Right cardiac atrium (tissue), 5 donors: Measurements from ENCODE around the gene RALGAPA2. TPM values are rescaled to one million over a fixed set of nuclear protein-coding genes. Genes with fewer than 3 reads are reported as not detected.
A peak's percentile ranks its signal among the peaks of the same experiment; 100 is the strongest.

Source experiments
- ATAC-seq, 2 donors: fragments of 200-7000 bp; cut with Tn5 transposase; one replicate each; pipeline versions ENCODE4 v1.8.0 to v1.9.1; 2020; ENCODE audit warnings: moderate library complexity in 2 of 2, mild to moderate bottlenecking in 1 of 2
- DNase-seq, 3 donors: peaks; one replicate each; pipeline ENCODE4 v3.0.0-alpha.2; 2020
- H3K27ac ChIP-seq: one replicate; pipeline ENCODE4 v1.5.1; 2013; ENCODE audit warnings: mild to moderate bottlenecking, low read length, control low read depth, moderate library complexity
- H3K27me3 ChIP-seq: one replicate; pipeline ENCODE4 v1.6.1; 2013; ENCODE audit not compliant: control insufficient read depth, insufficient read depth
- H3K4me1 ChIP-seq: one replicate; pipeline ENCODE4 v1.6.1; 2013; ENCODE audit warnings: low read length; ENCODE audit not compliant: control insufficient read depth, insufficient read depth
- H3K4me3 ChIP-seq: one replicate; pipeline ENCODE4 v1.5.1; 2013; ENCODE audit warnings: low read length, control low read depth
- H3K9me3 ChIP-seq: one replicate; pipeline ENCODE4 v1.6.1; 2013; ENCODE audit warnings: low read length; ENCODE audit not compliant: control insufficient read depth
- WGBS: extraction: QIAGEN DNeasy Blood & Tissue Kit; methylation state at CpG from one replicate; pipeline ENCODE4 v1.1.7; 2013; 5-methylcytosine and 5-hydroxymethylcytosine counted together
- intact Hi-C, 4 donors: fragments of 100-400 bp; cut with DNase I; formaldehyde crosslinking; loops; one replicate each; pipeline versions ENCODE4 v1.11.0 to v1.14.0; 2022 to 2023
- polyA plus RNA-seq: library from polyadenylated mRNA; stranded (reverse); fragments of 200-250 nt; gene quantifications from one replicate; pipeline ENCODE4 v1.2.3, GENCODE V29; 2013
- total RNA-seq, 4 donors: library from RNA; stranded (reverse); fragmentation: NEBNext Ultra II Directional; extraction: Animal tissue kit (Norgen Biotek cat#: 25700); gene quantifications; one replicate each; pipeline ENCODE4 v1.2.1, GENCODE V29; 2021
- donor health status: healthy with polysubstance abuse.
- donor health status: DM: no; HTN: yes; CAD: no.
- donor health status: DM: no; HTN: no; CAD: no.
- donor health status: DM: no; HTN: yes; CAD: no; lungs with severe emphysema.
- donor health status: DM: yes; HTN: yes; CAD: no.

RALGAPA2 gene
- total and polyA plus RNA-seq, 5 donors, result 7.2 to 32.1 (median 25.8) TPM

DNA sequence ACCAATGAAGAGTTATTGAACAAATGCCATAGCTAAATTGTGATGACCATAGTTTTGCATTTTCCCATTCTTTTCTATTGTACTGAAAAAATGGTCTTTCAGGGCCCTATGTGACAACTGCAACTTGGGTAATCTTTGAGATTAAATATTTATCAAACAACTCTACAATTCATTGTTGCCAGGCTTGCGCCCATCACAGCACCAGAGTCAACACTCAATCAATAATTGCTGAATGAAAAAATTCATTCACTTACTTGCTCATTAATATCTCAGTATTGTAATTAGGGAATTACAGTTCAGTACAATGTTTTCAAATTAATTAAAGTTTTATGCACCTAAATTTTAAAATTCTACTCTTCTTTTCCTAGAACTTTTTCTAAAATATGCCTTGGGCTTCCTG, 7.7 kb upstream of the RALGAPA2 start:
- H3K4me3 ChIP-seq, result no peak overlapping the region
- H3K9me3 ChIP-seq, result no peaks in the 10 kb centered on the region
- no peaks in the 10 kb centered on the region for H3K27me3 ChIP-seq
- DNase-seq, result no peak
- H3K4me1 ChIP-seq, result no peaks in the 10 kb centered on the region
- 100% methylated on average over 1 of the region's 1 CpG for WGBS
- intact Hi-C loops, result no loop called here
- no peak for ATAC-seq
- no peak overlapping the region for H3K27ac ChIP-seq

DNA sequence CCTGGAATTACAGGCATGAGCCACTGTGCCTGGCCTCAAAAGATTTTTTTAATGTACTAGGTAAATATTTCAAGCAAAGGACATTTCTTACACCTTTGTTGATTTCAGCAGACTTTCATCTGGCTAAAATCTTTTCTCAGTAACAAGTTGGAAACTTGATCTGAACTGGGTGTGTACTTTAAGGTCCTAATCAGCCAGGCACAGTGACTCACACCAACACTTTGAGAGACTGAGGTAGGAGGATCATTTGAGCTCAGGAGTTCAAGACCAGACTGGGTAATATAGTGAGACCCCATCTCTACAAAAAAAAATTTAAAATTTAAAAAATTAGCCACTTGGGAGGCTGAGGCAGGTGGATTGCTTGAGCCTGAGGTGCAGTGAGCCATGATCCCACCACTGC, 7.0 kb upstream of the RALGAPA2 start:
- intact Hi-C loops, result loop anchor here in 1 of 4 donors (10.0 kb wide), 1 partner anchor 55 kb away; no protein-coding TSS in a partner anchor

DNA sequence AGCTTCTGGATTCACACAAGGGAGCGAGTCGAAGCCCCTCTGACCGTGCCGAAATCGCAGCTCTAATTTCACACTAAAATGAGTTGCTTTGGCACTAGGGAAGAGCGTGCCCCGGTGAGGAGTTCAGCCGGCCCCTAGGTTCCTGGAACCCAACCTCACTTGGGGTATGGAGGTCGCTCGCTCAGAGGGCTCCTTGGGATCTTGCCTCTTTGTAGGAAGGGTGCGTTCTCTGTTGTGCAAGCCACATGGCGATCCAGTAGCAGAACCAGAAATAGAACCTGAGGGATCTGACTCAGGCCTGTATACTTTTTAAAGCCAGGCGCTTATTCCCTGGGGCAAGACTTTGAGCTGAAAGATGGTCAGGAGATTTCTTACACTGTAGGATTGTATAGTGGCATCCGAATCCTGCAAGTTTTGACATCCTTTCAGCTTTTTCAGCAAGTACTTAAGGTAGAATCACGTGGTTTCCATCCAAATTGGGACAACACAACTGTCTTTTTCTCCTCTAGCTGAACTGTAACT, 861 bp upstream of the RALGAPA2 start:
- Histone ChIP-seq H3K27ac (peak overlapping the region; percentile 81), H3K27me3 (no peaks in the 10 kb centered on the region), H3K9me3 (no peaks in the 10 kb centered on the region), H3K4me1 (peaks cover 7% of the 10 kb centered on the region), H3K4me3 (peak overlapping the region; percentile 30)
- peak in 1 of 2 donors; percentile 23 for ATAC-seq
- intact Hi-C loops, result loop anchor here in 1 of 4 donors (10.0 kb wide), 1 partner anchor 61 kb away; no protein-coding TSS in a partner anchor
- DNase-seq, result peak; percentile 12 to 66 (median 59)
- 48% methylated on average over 15 of the region's 15 CpGs for WGBS

More for the DNA sequence above, 7.0 kb upstream of the RALGAPA2 start:
- no peak overlapping the region for H3K27ac ChIP-seq
- no peak overlapping the region for H3K4me3 ChIP-seq
- no peak for ATAC-seq
- H3K27me3 ChIP-seq, result no peaks in the 10 kb centered on the region
- DNase-seq, result no peak
- H3K4me1 ChIP-seq, result no peaks in the 10 kb centered on the region
- no peaks in the 10 kb centered on the region for H3K9me3 ChIP-seq

DNA sequence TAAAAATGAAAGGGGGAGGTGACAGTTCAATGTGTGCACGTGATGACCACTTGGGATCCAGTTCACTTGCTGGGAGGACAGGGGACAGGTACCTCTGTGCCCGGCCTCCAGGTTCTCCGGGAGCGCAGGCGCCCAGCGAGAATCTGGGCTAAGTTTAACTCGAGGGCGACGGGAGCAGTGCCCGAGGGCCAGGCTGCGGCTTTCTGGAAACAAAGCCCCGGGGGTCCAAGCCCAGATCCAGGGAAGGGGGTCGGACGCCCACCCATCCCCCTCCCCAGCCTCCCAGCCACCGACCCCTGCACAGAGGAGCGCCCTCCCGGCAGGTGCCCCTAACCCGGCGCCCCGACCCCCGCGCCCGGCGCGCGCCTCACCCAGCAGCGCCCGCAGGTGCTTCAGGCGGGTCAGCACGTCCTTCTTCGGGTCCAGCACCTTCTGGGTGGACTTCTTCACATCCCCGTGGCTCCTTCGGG, 405 bp downstream of the RALGAPA2 start:
- Histone ChIP-seq H3K4me3 (peak overlapping the region; percentile 94), H3K27me3 (no peaks in the 10 kb centered on the region), H3K4me1 (peaks cover 10% of the 10 kb centered on the region), H3K27ac (peak overlapping the region; percentile 92), H3K9me3 (no peaks in the 10 kb centered on the region)
- ATAC-seq, result peak in 1 of 2 donors; percentile 6
- intact Hi-C loops, result loop anchor here in 1 of 4 donors (10.0 kb wide), 1 partner anchor 63 kb away; no protein-coding TSS in a partner anchor
- WGBS, result 2% methylated on average over 32 of the region's 33 CpGs
- no peak for DNase-seq

DNA sequence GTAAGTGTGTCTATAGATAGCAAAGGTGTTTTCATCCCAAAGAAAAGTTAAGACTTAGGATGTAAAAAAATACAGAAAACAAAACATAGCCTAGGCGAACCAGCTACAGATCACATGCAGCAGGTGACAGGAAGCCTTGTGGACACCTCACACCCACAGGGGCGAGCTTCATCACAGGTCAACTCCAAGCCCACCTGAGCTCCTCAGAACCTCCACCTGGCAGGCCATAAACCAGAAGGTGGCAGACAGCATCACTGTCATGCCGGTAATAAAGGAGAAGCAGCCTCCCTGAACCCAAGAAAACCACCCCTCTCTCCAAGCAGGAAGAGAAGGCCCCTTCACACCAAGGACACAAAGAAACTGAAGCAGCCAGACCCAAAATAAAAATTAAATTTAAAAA, 1.0 kb downstream of the RALGAPA2 start:
- Histone ChIP-seq H3K27me3 (no peaks in the 10 kb centered on the region), H3K27ac (peak overlapping the region; percentile 36), H3K9me3 (no peaks in the 10 kb centered on the region), H3K4me1 (peaks cover 10% of the 10 kb centered on the region), H3K4me3 (peak overlapping the region; percentile 94)
- DNase-seq (no peak), ATAC-seq (no peak)
- intact Hi-C loops, result loop anchor here in 1 of 4 donors (10.0 kb wide), 1 partner anchor 63 kb away; no protein-coding TSS in a partner anchor
- 40% methylated on average over 3 of the region's 3 CpGs for WGBS

DNA sequence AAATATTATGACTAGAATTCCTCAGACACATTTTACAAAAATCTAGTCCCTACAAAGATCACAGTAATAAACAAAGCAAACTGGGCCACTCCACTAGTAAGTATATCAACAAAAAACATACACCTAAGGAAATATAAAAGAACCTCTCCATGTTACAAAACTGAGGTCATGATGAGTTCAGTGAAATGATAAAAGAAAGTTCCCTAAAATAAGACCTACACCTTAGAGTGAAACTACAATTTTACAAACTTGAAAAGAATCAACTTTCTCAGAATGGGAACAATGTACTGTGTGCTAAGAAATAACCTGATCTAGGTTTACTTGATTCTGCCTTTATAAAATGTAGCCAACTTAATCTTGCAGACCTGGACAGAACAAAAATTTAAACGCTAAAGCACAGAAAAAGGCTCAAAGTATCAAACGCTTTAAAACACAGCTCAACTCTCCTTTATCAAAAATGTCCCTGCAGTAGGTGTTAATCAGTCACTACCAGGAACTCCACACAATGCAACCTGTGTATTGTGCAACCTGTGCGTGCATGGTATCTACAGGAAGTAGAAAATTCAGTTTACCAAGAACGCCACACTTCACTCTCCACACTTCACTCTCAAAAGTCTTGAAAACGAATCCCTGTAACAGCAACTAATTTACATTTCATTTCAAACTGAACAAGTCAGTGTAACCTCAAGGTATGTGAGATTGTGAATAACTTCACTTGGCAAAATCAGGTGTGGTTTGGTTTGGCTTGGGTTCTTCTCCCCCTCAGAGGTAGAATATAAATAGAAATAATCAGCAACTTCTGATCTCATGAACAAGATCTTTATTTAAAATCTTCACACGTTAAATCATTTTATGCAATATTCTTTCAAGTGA, 1.8 kb downstream of the RALGAPA2 start:
- Histone ChIP-seq H3K27ac (no peak overlapping the region), H3K27me3 (no peaks in the 10 kb centered on the region), H3K4me1 (peaks cover 10% of the 10 kb centered on the region), H3K4me3 (peak overlapping the region; percentile 94), H3K9me3 (no peaks in the 10 kb centered on the region)
- DNase-seq (no peak), ATAC-seq (no peak)
- 42% methylated on average over 6 of the region's 6 CpGs for WGBS
- intact Hi-C loops, result loop anchor here in 1 of 4 donors (10.0 kb wide), 1 partner anchor 64 kb away; no protein-coding TSS in a partner anchor

DNA sequence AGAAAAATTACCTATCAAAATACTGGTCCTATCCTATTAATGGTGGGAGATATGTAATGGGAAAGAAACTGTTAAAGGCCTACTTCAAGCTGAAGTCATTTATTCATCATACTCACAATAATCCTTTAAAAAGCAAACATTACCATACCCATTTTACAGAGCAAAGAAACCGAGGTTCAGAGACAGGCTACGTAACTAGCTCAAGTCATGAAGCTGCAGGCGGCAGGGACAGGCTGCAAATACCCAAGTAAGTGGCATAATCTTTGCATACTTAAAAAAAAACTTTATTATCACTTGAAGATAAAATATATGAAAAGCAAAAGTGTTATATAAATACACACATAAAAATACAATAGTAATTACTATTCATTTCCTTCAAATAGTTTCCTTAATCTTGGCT, 2.6 kb downstream of the RALGAPA2 start:
- Histone ChIP-seq H3K4me1 (peaks cover 10% of the 10 kb centered on the region), H3K27me3 (no peaks in the 10 kb centered on the region), H3K27ac (no peak overlapping the region), H3K9me3 (no peaks in the 10 kb centered on the region), H3K4me3 (no peak overlapping the region)
- DNase-seq, result no peak
- no peak for ATAC-seq
- intact Hi-C loops, result loop anchor here in 1 of 4 donors (10.0 kb wide), 1 partner anchor 65 kb away; no protein-coding TSS in a partner anchor
- WGBS, result 89% methylated on average over 3 of the region's 3 CpGs

DNA sequence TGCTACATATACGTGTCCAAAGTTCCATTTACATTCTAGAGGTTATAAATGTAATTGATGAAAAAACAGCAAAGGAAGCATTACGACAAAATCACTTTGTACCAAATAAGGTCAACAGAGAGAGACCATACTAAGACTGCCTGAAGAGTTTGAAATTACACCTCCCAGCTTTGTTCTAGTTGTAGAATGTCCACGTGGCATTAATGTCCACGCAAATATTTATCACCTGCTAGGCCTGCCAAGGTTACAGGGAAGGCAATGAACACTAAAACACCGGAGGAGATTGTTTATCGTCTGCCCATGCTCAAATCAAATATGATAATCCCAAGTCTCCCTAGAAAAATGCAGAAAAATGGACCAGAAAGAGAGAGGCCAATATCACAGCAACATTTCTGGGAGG, 6.2 kb downstream of the RALGAPA2 start:
- ATAC-seq, result no peak
- H3K4me3 ChIP-seq, result no peak overlapping the region
- no peaks in the 10 kb centered on the region for H3K27me3 ChIP-seq
- no peak overlapping the region for H3K27ac ChIP-seq
- intact Hi-C loops, result no loop called here
- H3K4me1 ChIP-seq, result peaks cover 2% of the 10 kb centered on the region
- DNase-seq, result no peak
- no peaks in the 10 kb centered on the region for H3K9me3 ChIP-seq
- WGBS, result 59% methylated on average over 6 of the region's 6 CpGs

DNA sequence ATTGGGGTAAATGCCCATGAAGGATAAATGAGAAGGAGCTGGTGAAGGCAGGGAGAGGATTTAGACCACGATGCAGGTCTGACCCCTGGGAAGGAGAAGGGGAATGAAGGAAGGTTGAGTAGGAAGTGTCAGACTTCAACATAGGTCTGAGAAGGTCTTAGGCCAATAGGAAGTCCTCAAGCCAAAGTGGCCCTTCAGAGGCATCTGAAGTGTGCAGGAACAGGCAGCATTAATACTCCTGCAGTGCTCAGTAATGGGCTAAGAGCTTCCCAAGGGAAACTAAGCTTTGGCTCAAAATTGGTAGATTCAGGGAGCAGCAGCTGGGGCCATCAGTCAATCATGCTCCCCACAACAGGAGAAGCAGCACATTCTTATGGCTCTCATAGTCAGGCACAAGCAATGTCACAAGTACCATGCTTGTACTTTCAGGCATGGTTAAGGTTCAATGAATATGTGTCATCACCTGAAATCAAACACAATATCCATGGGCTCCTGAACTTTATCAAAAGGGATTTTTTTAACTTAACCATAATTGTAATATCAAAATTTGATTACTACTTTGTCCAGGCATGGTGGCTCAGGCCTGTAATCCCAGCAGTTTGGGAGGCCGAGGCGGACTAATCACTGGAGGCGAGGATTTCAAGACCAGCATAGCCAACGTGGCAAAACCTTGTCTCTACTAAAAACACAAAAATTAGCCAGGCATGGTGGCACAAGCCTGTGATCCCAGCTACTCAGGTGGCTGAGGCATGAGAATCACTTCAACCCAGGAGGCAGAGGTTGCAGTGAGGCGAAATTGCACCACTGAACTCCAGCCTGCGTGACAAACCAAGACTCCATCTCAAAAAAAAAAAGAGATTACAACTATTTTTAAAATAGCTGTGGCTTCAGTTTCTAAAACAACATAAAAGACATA, 9.9 kb downstream of the RALGAPA2 start:
- Histone ChIP-seq H3K4me3 (no peak overlapping the region), H3K27me3 (no peaks in the 10 kb centered on the region), H3K27ac (no peak overlapping the region), H3K9me3 (no peaks in the 10 kb centered on the region), H3K4me1 (peaks cover under 1% of the 10 kb centered on the region)
- DNase-seq (no peak), ATAC-seq (no peak)
- intact Hi-C loops, result no loop called here
- WGBS, result 94% methylated on average over 7 of the region's 7 CpGs

DNA sequence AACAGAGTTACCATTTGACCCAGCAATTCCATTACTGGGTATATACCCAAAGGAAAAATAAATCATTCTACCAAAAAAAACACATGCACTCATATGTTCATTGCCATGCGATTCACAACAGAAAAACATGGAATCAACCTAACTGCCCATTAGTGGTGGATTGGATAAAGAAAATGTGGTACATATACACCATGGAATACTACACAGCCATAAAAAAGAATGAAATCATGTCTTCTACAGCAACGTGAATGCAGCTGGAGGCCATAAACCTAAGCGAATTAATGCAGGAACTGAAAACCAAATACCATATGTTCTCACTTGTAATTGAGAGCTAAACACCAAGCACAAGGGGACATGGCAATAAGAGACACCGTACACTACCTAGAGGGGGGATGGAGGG, 12.5 kb downstream of the RALGAPA2 start:
- no peaks in the 10 kb centered on the region for H3K9me3 ChIP-seq
- no peak for ATAC-seq
- DNase-seq, result no peak
- intact Hi-C loops, result no loop called here
- no peaks in the 10 kb centered on the region for H3K27me3 ChIP-seq
- H3K27ac ChIP-seq, result no peak overlapping the region
- no peaks in the 10 kb centered on the region for H3K4me1 ChIP-seq
- H3K4me3 ChIP-seq, result no peak overlapping the region
- WGBS, result 98% methylated on average over 4 of the region's 4 CpGs
